Hepatocyte (in vitro differentiated cells): ENCODE results near the gene ULK4.

Experiments
- EZH2 ChIP-seq: fragments of 200-600 bp; sonication (generic); IDR thresholded peaks from 2 replicates; pipeline ENCODE4 v1.6.1; 2016; ENCODE audit warnings: antibody characterized with exemption, mild to moderate bottlenecking, borderline replicate concordance
- TF ChIP-seq, protein P1 (sequence below): fragments of 200-600 bp; sonication (generic); IDR thresholded peaks from 2 replicates; pipeline ENCODE4 v1.5.1; 2016; ENCODE audit warnings: antibody characterized with exemption, mild to moderate bottlenecking; ENCODE audit not compliant: poor library complexity

DNA sequence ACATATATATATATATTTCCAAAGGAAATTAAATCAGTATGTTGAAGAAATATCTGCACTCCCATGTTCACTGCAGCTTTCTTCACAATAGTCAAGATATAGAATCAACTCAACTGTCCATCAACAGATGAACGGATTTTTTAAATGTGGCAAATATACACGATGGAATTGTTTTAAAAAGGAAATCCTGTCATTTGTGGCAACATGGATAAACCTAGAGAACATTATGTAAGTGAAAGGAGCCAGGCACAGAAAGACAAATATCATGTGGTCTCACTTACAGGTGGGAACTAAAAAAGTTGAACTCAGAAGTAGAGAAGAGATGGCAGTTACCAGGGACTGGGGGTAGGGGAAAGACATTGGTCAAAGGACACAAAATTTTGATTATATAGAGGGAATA is 253.7 kb downstream of the ULK4 start:
- TF ChIP-seq, protein P1, sequence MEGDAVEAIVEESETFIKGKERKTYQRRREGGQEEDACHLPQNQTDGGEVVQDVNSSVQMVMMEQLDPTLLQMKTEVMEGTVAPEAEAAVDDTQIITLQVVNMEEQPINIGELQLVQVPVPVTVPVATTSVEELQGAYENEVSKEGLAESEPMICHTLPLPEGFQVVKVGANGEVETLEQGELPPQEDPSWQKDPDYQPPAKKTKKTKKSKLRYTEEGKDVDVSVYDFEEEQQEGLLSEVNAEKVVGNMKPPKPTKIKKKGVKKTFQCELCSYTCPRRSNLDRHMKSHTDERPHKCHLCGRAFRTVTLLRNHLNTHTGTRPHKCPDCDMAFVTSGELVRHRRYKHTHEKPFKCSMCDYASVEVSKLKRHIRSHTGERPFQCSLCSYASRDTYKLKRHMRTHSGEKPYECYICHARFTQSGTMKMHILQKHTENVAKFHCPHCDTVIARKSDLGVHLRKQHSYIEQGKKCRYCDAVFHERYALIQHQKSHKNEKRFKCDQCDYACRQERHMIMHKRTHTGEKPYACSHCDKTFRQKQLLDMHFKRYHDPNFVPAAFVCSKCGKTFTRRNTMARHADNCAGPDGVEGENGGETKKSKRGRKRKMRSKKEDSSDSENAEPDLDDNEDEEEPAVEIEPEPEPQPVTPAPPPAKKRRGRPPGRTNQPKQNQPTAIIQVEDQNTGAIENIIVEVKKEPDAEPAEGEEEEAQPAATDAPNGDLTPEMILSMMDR, result no peak
- no peak for TF ChIP-seq EZH2
